SK-N-SH (cell line): ENCODE results near the gene NMBR.

Experiments used
- CTCF ChIP-seq: fragments of 200-600 bp; sonication (generic); IDR thresholded peaks from 2 replicates; pipeline ENCODE4 v1.6.1; 2017; ENCODE audit warnings: antibody characterized with exemption, mild to moderate bottlenecking, moderate library complexity
- ELF1 ChIP-seq: IDR thresholded peaks from 2 replicates; pipeline ENCODE4 v1.4.0; 2012
- EP300 ChIP-seq, 2 experiments: IDR thresholded peaks; 2 replicates each; pipeline versions ENCODE4 v1.4.0 to v1.6.1; 2012; ENCODE audit warnings: borderline replicate concordance in 1 of 2, low read depth in 1 of 2, low read length in 1 of 2
- EZH2phosphoT487 ChIP-seq: fragments of 200-600 bp; sonication (generic); IDR thresholded peaks from 2 replicates; pipeline ENCODE4 v1.6.1; 2017; ENCODE audit warnings: low read depth, mixed run types, mild to moderate bottlenecking, antibody characterized with exemption, moderate library complexity, borderline replicate concordance
- MAX ChIP-seq: IDR thresholded peaks from 2 replicates; pipeline ENCODE4 v1.4.0; 2012; ENCODE audit warnings: low read depth
- POLR2AphosphoS5 ChIP-seq: IDR thresholded peaks from 2 replicates; pipeline ENCODE4 v1.6.1; 2012; ENCODE audit warnings: low read depth, low read length

GRCh38 chr6:142154336-142154735 is 7.4 kb upstream of the NMBR start:
- no peak for TF ChIP-seq CTCF
- no peak for TF ChIP-seq EP300 (IDR thresholded peaks at IDR 0.05; ENCODE audit: borderline replicate concordance in 1 of 2, low read depth in 1 of 2, low read length in 1 of 2)
- no peak for TF ChIP-seq ELF1
- TF ChIP-seq MAX, result no peak
- TF ChIP-seq POLR2AphosphoS5, result no peak
- TF ChIP-seq EZH2phosphoT487, result no peak
